ENCODE data around the gene GKN1. TPM values are rescaled to one million over a fixed set of nuclear protein-coding genes. Genes with fewer than 3 reads are reported as not detected.

The GKN1 gene
- total RNA-seq, 1 donor from 2014 or later = not detected

DNA sequence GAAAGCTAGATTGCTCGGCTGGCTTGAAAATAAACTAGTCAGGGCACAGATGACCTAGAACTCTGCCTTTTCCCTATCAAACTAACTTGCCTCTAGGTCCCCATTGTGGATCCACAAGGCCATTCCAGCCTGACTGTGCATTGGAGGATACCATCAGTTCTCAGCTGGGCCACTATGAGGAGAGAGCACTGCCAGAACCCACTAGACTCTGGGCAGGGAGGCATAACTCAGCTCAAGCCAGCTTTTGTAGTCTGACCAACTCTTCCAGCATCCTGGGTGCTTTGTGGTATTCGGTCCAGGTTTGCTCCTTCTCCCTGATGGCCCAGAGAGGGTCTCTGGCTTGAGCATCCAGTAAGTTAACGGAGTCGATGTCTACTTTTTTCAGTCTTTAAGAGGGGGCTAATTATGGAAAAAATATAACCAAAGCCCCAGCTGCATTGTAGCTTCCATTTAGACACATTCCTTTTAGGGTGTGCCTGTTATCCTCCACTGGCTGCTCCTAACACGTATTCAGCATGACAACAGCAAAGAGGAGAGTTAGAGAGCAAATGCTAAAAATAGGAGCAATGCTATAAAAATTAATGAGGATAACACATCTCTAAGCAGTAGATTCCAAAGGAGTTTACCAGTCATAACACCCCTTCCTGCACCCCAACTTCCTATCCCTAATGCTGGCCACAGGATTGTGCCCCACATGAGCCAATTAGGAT, 36.9 kb upstream of the GKN1 start:
- Histone ChIP-seq H3K36me3 (no peaks in the 10 kb centered on the region), H3K4me1 (no peaks in the 10 kb centered on the region), H3K4me3 (no peak overlapping the region), H3K27ac (replicated peaks) (no peak overlapping the region), H3K27me3 (ENCODE audit: low read depth) (peaks cover 7% of the 10 kb centered on the region), H3K9me3 (replicated peaks) (peaks cover 11% of the 10 kb centered on the region)
- no peak for DNase-seq
- intact Hi-C loops (cut with micrococcal nuclease) = no loop called here
- TF ChIP-seq, protein P1, sequence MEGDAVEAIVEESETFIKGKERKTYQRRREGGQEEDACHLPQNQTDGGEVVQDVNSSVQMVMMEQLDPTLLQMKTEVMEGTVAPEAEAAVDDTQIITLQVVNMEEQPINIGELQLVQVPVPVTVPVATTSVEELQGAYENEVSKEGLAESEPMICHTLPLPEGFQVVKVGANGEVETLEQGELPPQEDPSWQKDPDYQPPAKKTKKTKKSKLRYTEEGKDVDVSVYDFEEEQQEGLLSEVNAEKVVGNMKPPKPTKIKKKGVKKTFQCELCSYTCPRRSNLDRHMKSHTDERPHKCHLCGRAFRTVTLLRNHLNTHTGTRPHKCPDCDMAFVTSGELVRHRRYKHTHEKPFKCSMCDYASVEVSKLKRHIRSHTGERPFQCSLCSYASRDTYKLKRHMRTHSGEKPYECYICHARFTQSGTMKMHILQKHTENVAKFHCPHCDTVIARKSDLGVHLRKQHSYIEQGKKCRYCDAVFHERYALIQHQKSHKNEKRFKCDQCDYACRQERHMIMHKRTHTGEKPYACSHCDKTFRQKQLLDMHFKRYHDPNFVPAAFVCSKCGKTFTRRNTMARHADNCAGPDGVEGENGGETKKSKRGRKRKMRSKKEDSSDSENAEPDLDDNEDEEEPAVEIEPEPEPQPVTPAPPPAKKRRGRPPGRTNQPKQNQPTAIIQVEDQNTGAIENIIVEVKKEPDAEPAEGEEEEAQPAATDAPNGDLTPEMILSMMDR (IDR thresholded peaks at IDR 0.05; ENCODE audit: borderline replicate concordance) = no peak

DNA sequence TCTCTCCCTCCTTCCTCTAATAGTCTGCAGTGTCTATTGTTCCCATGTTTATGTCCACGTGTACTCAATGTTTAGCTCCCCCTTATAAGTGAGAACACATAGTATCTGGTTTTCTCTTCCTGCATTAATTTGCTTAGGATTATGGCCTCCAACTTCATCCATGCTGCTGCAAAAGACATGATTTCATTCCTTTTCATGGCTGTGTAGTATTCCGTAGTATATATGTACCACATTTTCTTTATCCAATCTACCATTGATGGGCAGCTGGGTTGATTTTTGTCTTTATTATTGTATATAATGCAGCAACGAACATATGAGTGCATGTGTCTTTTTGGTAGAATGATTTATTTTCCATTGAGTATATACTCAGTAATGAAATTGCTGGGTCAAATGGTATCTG, 35.5 kb upstream of the GKN1 start:
- TF ChIP-seq, protein P1 (IDR thresholded peaks at IDR 0.05; ENCODE audit: borderline replicate concordance) = no peak
- Histone ChIP-seq H3K27ac (replicated peaks) (no peak overlapping the region), H3K36me3 (no peaks in the 10 kb centered on the region), H3K4me3 (no peak overlapping the region), H3K9me3 (replicated peaks) (peaks cover 11% of the 10 kb centered on the region), H3K27me3 (ENCODE audit: low read depth) (peaks cover 6% of the 10 kb centered on the region), H3K4me1 (no peaks in the 10 kb centered on the region)
- no peak for DNase-seq
- intact Hi-C loops (cut with micrococcal nuclease) = no loop called here

DNA sequence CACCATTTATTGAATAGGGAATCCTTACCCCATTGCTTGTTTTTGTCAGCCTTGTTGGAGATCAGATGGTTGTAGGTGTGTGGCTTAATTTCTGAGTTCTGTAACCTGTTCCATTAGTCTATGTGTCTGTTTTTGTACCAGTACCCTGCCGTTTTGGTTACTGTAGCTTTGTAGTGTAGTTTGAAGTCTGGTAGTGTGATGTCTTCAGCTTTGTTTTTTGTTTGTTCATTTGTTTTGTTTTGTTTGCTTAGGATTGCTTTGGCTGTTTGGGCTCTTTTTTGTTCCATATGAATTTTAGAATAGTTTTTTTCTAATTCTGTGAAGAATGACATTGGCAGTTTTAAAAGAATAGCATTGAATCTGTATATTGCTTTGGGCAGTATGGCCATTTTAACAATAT, 34.5 kb upstream of the GKN1 start:
- Histone ChIP-seq H3K27ac (replicated peaks) (no peak overlapping the region), H3K36me3 (no peaks in the 10 kb centered on the region), H3K4me3 (no peak overlapping the region), H3K27me3 (ENCODE audit: low read depth) (peaks cover 6% of the 10 kb centered on the region), H3K4me1 (no peaks in the 10 kb centered on the region), H3K9me3 (replicated peaks) (peaks cover 11% of the 10 kb centered on the region)
- no peak for DNase-seq
- intact Hi-C loops (cut with micrococcal nuclease) = no loop called here
- TF ChIP-seq, protein P1 (IDR thresholded peaks at IDR 0.05; ENCODE audit: borderline replicate concordance) = no peak

DNA sequence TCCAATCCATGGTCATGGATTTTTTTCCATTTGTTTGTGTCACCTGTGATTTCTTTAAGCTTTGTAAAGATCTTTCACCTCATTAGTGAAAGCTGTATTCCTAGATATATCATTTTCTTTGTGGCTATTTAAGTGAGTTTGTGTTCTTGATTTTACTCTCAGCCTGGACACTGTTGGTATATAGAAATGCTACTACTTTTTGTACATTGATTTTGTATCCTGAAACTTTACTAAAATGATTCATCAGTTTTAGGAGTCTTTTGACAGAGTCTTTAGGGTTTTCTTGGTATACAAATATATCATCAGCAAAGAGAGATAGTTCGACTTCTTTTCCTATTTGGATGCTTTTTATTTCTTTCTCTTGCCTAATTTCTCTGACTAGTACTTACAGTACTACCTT, 34.1 kb upstream of the GKN1 start:
- no peak for DNase-seq
- Histone ChIP-seq H3K4me1 (no peaks in the 10 kb centered on the region), H3K27me3 (ENCODE audit: low read depth) (peaks cover 6% of the 10 kb centered on the region), H3K9me3 (replicated peaks) (peaks cover 11% of the 10 kb centered on the region), H3K4me3 (no peak overlapping the region), H3K36me3 (no peaks in the 10 kb centered on the region), H3K27ac (replicated peaks) (no peak overlapping the region)
- intact Hi-C loops (cut with micrococcal nuclease) = no loop called here
- TF ChIP-seq, protein P1 (IDR thresholded peaks at IDR 0.05; ENCODE audit: borderline replicate concordance) = no peak

DNA sequence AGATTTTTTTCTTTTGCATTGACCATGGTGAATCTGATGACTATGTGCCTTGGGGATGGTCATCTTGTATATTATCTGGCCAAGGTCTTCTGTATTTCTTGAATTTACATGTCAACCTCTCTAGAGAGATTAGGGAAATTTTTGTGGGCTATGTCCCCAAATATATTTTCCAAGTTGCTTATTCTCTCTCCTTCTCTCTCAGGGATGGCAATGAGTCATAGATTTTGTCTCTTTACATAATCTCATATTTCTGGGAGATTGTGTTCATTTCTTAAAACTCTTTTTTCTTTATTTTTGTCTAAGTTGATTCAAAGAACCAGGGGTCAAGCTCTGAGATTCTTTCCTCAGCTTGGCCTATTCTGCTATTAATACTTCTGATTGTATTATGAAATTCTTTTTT, 31.6 kb upstream of the GKN1 start:
- H3K9me3 ChIP-seq (replicated peaks) = peaks cover 11% of the 10 kb centered on the region
- no peaks in the 10 kb centered on the region for H3K36me3 ChIP-seq
- no peak overlapping the region for H3K4me3 ChIP-seq
- no peak for DNase-seq
- peaks cover 22% of the 10 kb centered on the region for H3K27me3 ChIP-seq (ENCODE audit: low read depth)
- no peaks in the 10 kb centered on the region for H3K4me1 ChIP-seq
- intact Hi-C loops (cut with micrococcal nuclease) = no loop called here
- no peak overlapping the region for H3K27ac ChIP-seq (replicated peaks)
- TF ChIP-seq, protein P1 (IDR thresholded peaks at IDR 0.05; ENCODE audit: borderline replicate concordance) = no peak

Data from left ventricle myocardium inferior (tissue), 1 donor.